SU-DHL-6 (cell line): Measurements from ENCODE around the gene KRT32.

Experiments
- CTCF ChIP-seq: fragments of 200-600 bp; sonication (generic); IDR thresholded peaks from one replicate; pipeline ENCODE4 v1.5.1; 2017; ENCODE audit warnings: antibody characterized with exemption, mild to moderate bottlenecking, low read length, moderate library complexity; ENCODE audit not compliant: insufficient read depth, poor library complexity, severe bottlenecking
- EZH2phosphoT487 ChIP-seq: fragments of 200-600 bp; sonication (generic), shearing (Covaris generic); conservative IDR thresholded peaks from 2 replicates; pipeline ENCODE4 v1.6.1; 2018; ENCODE audit warnings: mild to moderate bottlenecking, antibody characterized with exemption, low read length, moderate library complexity, mixed read lengths

DNA sequence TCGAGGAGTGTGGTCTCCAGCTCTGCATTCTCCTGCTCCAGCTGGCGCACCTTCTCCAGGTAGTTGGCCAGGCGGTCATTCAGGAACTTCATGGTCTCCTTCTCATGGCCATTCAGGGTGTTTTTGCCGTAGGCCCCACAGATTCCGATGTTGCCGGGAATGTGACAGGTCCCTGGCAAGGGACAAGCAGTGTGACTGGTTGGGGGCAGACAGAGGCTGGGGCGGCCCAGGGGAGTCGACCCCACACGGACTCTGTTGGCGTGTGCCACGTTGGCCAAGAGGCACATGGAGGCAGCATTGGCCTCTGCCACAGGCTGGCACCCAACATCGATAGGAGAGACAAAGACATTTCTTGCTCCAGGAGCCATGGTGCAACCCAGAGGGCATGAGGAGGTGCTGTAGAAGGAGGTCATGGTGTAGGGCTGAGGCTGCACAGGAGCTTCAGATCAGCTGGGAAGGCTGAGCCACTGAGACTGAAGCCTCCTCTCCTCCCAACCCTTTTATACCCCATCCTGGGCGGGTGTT lies 43.0 kb downstream of the KRT32 start, which contains the start of gene KRT37:
- no peak for TF ChIP-seq CTCF
- no peak for TF ChIP-seq EZH2phosphoT487
